GM18909 (cell line): ENCODE results near the gene TSPAN7.

Experiments
- ATAC-seq: cut with Tn5 transposase; IDR thresholded peaks from one replicate; pipeline ENCODE4 v1.9.1; 2021; ENCODE audit warnings: mild to moderate bottlenecking; ENCODE audit not compliant: unreplicated experiment, poor library complexity

TSPAN7 gene

GRCh38 chrX:38561126-38561868 lies at the start of gene TSPAN7:
TSPAN7 (plus strand) TSS chrX:38561542; CDS start chrX:38561547, 5 bp downstream.
- peak; percentile 83 for ATAC-seq

- ATAC-seq, result no peak
These were observed 48.1 kb upstream of the TSPAN7 start for GRCh38 chrX:38513112-38513742.

- ATAC-seq, result no peak
These were observed 47.1 kb upstream of the TSPAN7 start for GRCh38 chrX:38514016-38514854.

- ATAC-seq, result no peak
These were observed 46.1 kb upstream of the TSPAN7 start for GRCh38 chrX:38515291-38515690.

GRCh38 chrX:38516196-38516774 lies 45.1 kb upstream of the TSPAN7 start:
- no peak for ATAC-seq

- ATAC-seq, result no peak
These were observed 41.7 kb upstream of the TSPAN7 start for GRCh38 chrX:38519651-38520050.

- no peak for ATAC-seq
These were observed 23.2 kb upstream of the TSPAN7 start for GRCh38 chrX:38538134-38538533.

GRCh38 chrX:38539748-38540147 lies 21.6 kb upstream of the TSPAN7 start:
- ATAC-seq, result no peak

GRCh38 chrX:38548508-38548907 lies 12.8 kb upstream of the TSPAN7 start:
- no peak for ATAC-seq

GRCh38 chrX:38552721-38553120 lies 8.6 kb upstream of the TSPAN7 start:
- ATAC-seq, result no peak

- no peak for ATAC-seq
These were observed 2.7 kb upstream of the TSPAN7 start for GRCh38 chrX:38558686-38559085.

- no peak for ATAC-seq
These were observed 591 bp upstream of the TSPAN7 start for GRCh38 chrX:38560776-38561125.

- no peak for ATAC-seq
These were observed 793 bp downstream of the TSPAN7 start for GRCh38 chrX:38561951-38562719.

- ATAC-seq, result no peak
These were observed 1.7 kb downstream of the TSPAN7 start for GRCh38 chrX:38563030-38563429.

GRCh38 chrX:38570396-38570795 lies 9.1 kb downstream of the TSPAN7 start:
- ATAC-seq, result no peak

GRCh38 chrX:38571058-38571457 lies 9.7 kb downstream of the TSPAN7 start:
- no peak for ATAC-seq

GRCh38 chrX:38574858-38575257 lies 13.5 kb downstream of the TSPAN7 start:
- no peak for ATAC-seq

- ATAC-seq, result no peak
These were observed 14.5 kb downstream of the TSPAN7 start for GRCh38 chrX:38575888-38576287.

GRCh38 chrX:38577738-38578137 lies 16.4 kb downstream of the TSPAN7 start:
- ATAC-seq, result no peak

GRCh38 chrX:38578167-38578566 lies 16.8 kb downstream of the TSPAN7 start:
- ATAC-seq, result no peak
